ENCODE measurements around the gene FAM81B.

FAM81B gene

DNA sequence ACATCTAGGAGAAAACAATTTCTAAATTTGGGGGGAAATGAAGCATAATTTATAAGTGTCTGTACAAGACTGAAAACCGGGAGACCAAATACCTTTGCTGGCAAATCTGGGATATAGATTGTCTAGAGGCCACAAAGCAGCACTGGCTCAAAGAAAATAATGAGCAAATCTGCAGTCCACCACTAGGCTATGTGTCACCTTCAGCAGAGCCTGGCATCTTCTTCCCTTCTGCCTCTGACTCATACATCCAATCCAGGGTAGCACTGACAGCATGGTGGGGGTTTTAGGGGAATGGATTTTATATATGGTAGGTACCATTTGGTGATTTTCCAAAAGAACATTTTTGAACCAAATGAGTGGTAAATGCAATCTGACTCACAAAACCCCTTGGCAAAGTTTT is 12.8 kb downstream of the FAM81B start:
- DNase-seq (ENCODE audit: low read depth) = peak; percentile 33
- H3K4me3 ChIP-seq (ENCODE audit: low read length) = no peak overlapping the region
- TF ChIP-seq, protein P1, sequence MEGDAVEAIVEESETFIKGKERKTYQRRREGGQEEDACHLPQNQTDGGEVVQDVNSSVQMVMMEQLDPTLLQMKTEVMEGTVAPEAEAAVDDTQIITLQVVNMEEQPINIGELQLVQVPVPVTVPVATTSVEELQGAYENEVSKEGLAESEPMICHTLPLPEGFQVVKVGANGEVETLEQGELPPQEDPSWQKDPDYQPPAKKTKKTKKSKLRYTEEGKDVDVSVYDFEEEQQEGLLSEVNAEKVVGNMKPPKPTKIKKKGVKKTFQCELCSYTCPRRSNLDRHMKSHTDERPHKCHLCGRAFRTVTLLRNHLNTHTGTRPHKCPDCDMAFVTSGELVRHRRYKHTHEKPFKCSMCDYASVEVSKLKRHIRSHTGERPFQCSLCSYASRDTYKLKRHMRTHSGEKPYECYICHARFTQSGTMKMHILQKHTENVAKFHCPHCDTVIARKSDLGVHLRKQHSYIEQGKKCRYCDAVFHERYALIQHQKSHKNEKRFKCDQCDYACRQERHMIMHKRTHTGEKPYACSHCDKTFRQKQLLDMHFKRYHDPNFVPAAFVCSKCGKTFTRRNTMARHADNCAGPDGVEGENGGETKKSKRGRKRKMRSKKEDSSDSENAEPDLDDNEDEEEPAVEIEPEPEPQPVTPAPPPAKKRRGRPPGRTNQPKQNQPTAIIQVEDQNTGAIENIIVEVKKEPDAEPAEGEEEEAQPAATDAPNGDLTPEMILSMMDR (IDR thresholded peaks at IDR 0.05; ENCODE audit: insufficient read depth, low read depth, low read length, missing control alignments) = no peak

DNA sequence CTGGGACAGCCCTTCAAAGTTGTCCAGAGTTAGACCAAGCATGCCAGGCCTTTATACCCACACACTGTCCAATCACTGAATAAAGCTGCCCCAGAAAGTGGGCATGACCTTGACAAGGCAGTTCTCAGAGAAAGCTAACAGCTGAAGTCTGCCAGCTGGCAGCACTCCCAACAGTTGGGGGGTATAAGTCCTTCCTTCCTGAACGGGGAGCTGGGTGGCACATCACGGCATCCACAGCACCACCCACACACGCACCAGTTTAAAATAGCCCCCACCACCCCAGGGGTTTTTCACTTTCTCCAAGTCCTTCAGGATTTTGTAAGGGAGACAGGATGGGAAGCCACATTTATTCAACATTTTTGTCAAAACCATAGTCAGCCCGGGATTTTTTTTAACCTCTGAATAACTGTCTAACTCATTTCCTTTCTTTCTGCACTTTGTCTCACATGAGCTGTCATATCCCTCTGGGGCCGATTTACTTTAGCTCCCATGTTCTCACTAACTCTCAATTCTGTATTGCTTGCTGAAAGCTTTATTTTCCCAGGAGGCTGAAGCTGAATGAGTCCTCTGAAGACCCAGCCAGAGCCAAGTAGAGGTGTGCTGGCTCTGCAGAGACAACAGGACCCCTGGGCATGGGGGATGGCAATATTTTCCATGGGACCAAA is 15.4 kb downstream of the FAM81B start:
- DNase-seq (ENCODE audit: low read depth) = no peak
- TF ChIP-seq, protein P1 (IDR thresholded peaks at IDR 0.05; ENCODE audit: insufficient read depth, low read depth, low read length, missing control alignments) = no peak
- no peak overlapping the region for H3K4me3 ChIP-seq (ENCODE audit: low read length)

- H3K4me3 ChIP-seq (ENCODE audit: low read length) = no peak overlapping the region
- TF ChIP-seq, protein P1 (IDR thresholded peaks at IDR 0.05; ENCODE audit: insufficient read depth, low read depth, low read length, missing control alignments) = no peak
- DNase-seq (ENCODE audit: low read depth) = no peak
Measured at GRCh38 chr5:95410279-95410678, 19.1 kb downstream of the FAM81B start.

- no peak for DNase-seq (ENCODE audit: low read depth)
- TF ChIP-seq, protein P1 (IDR thresholded peaks at IDR 0.05; ENCODE audit: insufficient read depth, low read depth, low read length, missing control alignments) = no peak
- H3K4me3 ChIP-seq (ENCODE audit: low read length) = no peak overlapping the region
Measured at GRCh38 chr5:95411474-95411873, 20.3 kb downstream of the FAM81B start.

GRCh38 chr5:95414451-95414850 is 23.3 kb downstream of the FAM81B start:
- no peak for DNase-seq (ENCODE audit: low read depth)
- TF ChIP-seq, protein P1 (IDR thresholded peaks at IDR 0.05; ENCODE audit: insufficient read depth, low read depth, low read length, missing control alignments) = no peak
- H3K4me3 ChIP-seq (ENCODE audit: low read length) = no peak overlapping the region

DNA sequence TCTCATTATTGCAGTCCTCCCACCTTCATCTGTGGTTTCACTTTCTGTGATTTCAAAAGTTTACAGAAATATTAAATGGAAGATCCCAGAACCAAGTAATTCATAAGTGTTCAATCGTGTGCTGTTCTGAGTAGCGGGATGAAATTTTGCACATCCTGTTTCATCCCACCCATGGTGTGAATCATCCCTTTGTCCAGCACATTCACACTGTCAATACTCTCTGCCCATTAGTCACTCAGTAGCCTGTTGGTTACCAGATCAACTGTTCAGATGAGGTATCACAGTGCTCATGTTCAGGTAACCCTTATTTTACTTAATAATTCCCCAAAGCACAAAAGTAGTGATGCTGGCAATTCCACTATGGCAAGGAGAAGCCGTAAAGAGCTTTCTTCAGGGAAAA is 26.8 kb downstream of the FAM81B start:
- no peak overlapping the region for H3K4me3 ChIP-seq (ENCODE audit: low read length)
- TF ChIP-seq, protein P1 (IDR thresholded peaks at IDR 0.05; ENCODE audit: insufficient read depth, low read depth, low read length, missing control alignments) = no peak
- DNase-seq (ENCODE audit: low read depth) = peak; percentile 66

DNA sequence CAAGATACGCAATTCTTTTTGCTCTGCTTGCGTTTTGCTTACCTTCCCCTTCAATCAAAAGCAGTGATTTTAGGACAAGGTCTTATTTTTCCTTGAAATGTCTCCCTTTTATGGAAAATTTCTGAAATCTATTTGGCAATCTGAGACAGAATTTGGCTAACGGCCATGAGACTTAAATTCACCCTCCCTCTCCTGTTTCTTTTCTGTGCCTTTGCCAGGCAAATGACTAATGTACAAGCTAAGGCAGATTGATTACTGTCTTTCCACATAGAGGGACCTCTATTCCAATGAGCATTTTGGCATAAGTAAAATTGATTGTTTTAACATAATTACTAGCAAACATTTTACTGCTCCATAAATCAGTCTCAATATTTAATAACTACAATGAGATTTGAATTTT is 31.7 kb downstream of the FAM81B start:
- TF ChIP-seq, protein P1 (IDR thresholded peaks at IDR 0.05; ENCODE audit: insufficient read depth, low read depth, low read length, missing control alignments) = no peak
- DNase-seq (ENCODE audit: low read depth) = peak; percentile 56
- H3K4me3 ChIP-seq (ENCODE audit: low read length) = no peak overlapping the region

All from epithelial cell of esophagus (primary cell).